Mesenteric fat pad (tissue), 1 donor: ENCODE results near the gene KIF5C. TPM values are rescaled to one million over a fixed set of nuclear protein-coding genes. Genes with fewer than 3 reads are reported as not detected.

Experiments
- DNase-seq: peaks from one replicate; pipeline ENCODE4 v3.0.0-alpha.2; 2020; ENCODE audit warnings: low spot score
- total RNA-seq: library from RNA; stranded (reverse); fragmentation: NEBNext Ultra II Directional; extraction: Animal tissue kit (Norgen Biotek cat#: 25700); gene quantifications from one replicate; pipeline ENCODE4 v1.2.1, GENCODE V29; 2021
- donor health status: DM: yes; HTN: yes; CAD: no.

KIF5C gene
- total RNA-seq, 1 donor from 2014 or later = 0.84 TPM

DNA sequence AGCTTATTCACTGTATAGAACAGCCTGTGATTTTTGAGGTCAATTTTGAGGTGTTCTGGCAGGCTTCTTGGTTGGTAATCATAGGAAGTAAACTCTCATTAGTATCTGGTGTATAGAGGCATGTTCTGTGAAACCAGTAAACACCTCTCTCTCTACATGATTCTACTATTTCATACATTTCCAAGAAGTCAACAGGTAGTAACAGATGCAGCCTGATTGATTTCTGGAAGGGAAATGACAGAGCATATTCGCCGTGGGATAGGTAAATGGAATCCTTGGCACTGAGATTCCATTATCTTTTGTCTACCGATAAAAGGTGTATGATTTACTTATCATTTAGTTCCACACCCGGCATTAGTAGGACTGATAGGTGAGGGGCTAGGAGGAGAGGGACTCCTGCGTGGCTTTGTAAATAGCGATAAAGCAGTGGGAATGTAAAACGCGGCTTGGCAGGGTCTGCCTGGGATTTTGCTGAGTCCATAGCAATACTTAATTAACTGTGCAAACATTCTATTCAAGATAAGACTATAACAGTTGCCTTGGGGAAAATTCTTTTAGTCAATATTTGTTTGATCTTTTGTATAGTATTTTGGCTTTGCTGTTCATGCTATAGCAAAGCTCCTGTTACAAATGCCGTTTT, 195.8 kb downstream of the KIF5C start:
- DNase-seq = no peak

DNA sequence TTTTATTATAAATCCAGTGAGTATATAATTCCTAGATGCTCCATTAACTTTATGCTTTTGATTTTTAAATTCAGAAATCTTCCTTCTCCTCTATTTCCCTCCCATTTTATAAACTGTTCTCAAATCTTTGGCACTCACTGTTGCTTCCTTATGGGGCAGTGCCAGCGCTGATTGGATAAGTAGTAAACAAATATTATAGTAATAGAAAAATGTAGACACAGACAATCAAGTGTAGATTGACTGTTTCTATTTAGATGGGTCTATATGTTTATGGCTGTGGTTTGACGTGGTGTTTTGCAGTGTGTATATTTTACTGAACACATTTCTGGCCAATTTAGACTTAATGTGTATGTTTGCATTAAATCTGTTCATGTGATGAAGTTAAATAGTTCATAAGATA, 200.1 kb downstream of the KIF5C start:
- no peak for DNase-seq

DNA sequence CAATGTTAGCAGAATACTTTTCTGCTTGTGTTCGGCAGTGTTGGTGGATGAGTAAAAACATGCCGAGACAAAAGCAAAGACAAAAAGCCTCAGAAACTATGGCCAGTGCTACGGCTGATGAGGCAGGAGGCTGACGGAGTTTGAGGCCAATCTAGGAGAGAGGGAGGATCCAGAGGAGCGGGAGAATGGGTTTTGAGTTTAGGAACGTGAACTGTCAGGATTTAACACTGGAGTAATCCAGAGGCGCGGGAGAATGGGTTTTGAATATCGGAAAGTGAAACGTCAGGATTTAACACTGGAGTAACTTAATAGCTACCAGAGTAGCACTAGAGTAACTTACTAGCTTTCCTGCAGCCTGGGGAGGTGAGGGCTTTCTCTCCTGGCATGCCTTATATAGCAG, 200.8 kb downstream of the KIF5C start:
- DNase-seq = no peak

Other genes with a start within 250 kb of the KIF5C start
- gene EPC2, start 230.5 kb upstream of the KIF5C start, total RNA-seq = 29.0 TPM
- gene LYPD6B, start 163.5 kb downstream of the KIF5C start, total RNA-seq = not detected